Muscle of back (tissue), 11 donors: ENCODE results near the gene BCAS3. TPM values are rescaled to one million over a fixed set of nuclear protein-coding genes. Genes with fewer than 3 reads are reported as not detected.

Source experiments
- DNase-seq, 3 donors: peaks; one replicate each; pipeline versions ENCODE4 v3.0.0 to v3.0.0-alpha.2; 2013
- polyA plus RNA-seq, 10 donors: library from polyadenylated mRNA; unstranded; fragments of 120-200 nt; gene quantifications; one replicate each; pipeline ENCODE4 v1.2.1, GENCODE V29; 2013; ENCODE audit not compliant: insufficient read length in 10 of 10

Gene BCAS3
- polyA plus RNA-seq, 10 donors: 8.0 to 13.2 (median 10.2) TPM

GRCh38 chr17:61250335-61250890, 572.8 kb downstream of the BCAS3 start:
- no peak for DNase-seq

DNA sequence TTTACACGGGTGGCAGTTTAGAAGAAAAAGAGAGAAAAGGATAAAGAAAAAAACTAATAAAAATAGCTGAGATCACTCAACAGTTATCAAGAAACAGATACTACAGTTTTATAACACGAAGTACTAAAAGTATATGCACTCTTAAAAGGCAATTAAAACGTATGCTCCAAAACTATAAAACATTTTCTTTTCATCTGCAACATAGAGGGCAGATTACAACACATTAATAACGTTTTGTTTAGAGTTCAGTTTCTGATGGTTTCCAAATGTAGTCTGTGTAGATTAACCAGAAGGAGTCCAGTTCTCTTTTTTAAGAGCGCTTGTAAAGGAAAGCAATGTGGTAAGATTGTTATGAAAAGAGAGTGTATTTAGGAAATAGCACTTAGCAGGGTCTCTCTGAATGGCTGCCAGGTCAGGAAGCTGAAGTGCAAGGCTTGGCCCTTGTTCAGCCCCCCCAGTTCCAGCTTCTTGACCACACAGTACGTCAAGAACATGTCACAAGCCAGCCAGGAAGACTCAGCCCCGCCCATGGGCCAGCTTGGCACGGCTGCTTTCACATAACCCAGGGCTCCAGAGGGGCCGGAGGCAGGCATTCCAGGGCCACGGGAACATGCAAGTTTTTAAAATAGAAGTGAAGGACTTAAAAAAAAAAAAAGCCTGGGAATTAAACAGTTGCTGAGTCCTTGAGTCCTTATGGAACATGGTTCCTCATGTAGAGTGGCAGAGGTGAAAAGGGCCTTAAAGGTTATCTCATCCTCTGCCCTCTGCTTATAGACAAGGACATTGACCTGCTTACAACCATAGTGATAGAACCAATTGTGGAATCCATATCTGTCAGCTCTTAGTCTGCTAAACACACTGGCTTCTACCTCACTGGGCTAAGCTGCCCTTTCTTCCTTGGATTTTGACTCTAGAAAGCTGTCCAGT, 574.6 kb downstream of the BCAS3 start:
- peak; percentile 69 to 84 (median 74) for DNase-seq

DNA sequence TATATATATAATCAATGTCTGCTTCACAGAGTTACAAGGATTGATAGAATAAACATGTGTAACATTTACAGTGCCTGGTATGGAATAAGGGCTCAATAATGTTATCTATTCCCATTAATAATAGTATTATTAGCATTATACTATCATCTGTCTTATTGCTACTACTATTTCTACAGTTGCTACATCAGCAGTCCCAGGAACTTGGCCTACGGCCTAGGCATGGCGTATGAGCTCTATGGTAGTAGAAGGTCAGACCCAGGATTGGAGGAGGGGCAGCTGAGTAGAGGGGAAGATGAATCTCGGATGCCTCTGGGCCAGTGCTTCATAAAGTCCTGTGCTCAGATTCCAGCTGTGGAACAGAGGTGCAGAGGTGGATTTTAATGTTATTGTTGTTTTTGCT, 575.7 kb downstream of the BCAS3 start:
- peak in 1 of 3 donors; percentile 52 for DNase-seq

DNA sequence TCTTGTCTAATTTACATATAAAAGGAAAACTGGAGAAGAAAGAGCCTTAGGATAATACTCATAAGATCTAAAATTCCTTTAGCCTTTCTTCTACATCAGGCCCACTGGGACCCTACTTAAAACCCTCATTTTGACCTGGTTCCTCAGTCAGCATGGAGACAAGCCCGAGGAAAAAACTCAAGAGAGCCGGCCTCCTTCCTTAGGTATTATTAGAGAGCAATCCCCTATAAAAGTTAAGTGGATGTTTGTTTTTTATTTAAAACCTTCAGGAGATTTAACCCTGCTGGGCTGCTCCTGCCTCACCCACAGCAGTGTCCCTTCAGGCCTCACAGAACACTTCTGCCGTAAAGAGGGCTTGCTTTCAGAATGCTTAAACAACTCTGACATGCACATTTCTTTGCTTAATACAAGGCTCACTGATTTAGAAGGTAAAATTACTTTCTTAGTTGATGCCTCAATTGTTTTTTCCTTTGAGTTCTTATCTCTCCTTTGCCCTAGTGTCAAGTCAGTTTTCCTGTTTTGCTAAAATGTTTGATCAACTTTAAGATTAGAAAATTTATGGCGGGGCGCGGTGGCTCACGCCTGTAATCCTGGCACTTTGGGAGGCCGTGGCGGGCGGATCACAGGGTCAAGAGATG, 576.4 kb downstream of the BCAS3 start:
- DNase-seq: no peak

DNA sequence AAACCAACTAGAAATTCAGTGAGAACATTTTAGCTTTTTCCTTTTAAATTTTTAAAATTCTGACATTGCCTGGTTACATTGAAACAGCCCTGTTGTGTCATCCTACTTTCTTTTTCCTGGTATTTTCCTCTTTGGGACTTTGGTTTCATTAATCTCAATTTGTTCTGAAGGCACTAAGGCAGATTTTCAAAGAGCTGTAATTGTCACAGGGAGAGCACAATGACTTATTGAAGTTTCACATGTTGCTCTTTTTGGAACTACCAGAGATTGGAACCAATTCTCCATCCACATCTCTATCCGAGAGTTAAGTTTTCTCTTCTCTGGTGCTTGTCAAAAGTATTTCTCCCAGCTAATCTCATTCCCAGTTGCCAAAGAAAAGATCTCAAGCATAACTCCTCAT, 577.3 kb downstream of the BCAS3 start:
- DNase-seq: no peak

- no peak for DNase-seq
These were observed 578.0 kb downstream of the BCAS3 start for GRCh38 chr17:61255647-61256046.

DNA sequence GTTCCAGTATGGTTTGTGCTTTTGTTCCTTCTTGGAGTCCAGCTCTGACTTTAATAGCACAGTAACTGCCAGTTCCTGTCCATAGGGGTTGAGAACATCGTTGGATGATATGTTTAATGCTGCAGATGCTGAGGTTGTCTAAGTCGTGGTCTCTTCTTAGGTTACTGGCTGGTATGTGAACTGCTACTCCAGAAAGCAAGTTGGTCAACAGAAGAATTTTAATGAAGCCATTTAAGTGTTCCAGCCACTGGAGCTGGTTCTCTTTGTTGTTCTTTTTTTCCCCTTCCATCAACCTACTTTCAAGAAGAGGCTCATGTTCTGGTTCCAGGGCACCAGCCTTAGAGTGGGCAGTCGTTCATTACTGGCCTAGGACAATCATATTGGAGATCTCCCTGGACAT, 581.7 kb downstream of the BCAS3 start:
- no peak for DNase-seq

DNA sequence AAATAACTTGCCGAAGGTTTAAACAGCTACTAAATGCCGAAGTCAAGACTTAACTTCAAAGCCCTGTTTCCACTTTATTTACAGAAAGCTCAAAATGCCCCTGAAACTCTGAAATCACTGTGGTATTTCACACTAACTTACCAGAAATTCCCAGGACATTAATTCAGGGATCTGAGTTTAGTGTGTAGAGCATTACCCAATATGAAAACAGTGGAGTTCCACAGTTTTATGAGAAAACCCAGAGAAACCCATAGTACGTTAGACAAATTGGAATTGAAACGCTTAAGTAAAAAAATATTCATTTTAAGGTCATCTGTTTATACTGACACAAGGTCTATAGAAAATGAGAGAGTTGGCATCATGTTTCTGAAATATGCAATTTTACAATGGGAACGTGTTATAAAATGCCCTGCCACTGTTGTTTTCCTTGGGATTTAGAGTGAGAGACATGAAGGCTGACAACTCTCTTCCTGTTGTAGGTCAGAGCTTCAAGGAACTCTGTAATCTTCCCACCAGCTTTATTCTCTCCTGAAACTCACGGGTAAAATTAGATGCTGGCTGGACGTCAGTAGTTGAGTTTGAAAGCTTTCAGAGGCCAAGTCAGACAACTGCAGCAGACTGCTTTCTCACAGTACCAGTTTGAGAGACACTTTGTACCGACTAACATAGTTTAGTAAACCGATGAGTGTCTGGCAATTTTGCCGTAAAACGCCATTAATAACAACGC, 582.6 kb downstream of the BCAS3 start:
- peak in 2 of 3 donors; percentile 51 to 61 for DNase-seq

GRCh38 chr17:61261001-61261637, 583.5 kb downstream of the BCAS3 start:
- no peak for DNase-seq

- DNase-seq: no peak
These were observed 587.7 kb downstream of the BCAS3 start for GRCh38 chr17:61265397-61265796.

- no peak for DNase-seq
These were observed 590.2 kb downstream of the BCAS3 start for GRCh38 chr17:61267847-61268246.

GRCh38 chr17:61275395-61275794, 597.7 kb downstream of the BCAS3 start:
- DNase-seq: no peak

DNA sequence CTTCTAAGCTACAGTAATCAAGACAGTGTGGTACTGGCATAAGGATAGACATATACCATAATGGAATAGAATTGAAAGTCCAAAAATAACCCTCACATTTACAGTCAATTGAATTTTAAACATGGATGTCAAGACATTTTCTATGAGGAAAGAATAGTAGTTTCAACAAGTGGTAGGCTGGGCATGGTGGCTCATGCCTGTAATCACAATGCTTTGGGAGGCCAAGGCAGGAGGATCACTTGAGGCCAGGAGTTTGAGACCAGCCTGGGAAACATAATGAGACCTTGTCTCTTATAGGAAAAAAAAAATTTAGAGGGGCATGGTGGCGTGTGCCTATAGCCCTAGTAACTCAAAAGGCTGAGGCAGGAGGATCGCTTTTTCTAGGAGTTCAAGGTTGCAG, 599.2 kb downstream of the BCAS3 start:
- DNase-seq: no peak

- DNase-seq: no peak
These were observed 602.0 kb downstream of the BCAS3 start for GRCh38 chr17:61279476-61280145.

DNA sequence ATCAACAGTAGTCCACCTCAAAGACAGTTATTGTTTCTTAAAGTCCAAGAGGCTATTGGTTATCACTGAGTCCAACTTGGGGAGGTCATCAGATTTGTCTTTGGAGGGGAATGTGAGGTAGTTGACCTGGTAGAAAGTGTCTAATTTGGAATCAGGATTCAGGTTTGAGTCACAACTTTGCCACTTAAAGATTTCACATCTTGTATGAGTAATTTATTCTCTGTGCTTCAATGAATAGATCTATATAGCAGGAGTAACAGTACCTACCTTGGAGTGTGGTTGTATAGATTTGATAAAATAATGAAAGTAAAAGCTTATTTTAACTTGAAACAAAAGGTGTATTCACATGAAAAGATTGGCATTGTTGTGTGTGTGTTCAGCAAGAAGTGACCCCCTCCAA, 602.7 kb downstream of the BCAS3 start:
- no peak for DNase-seq

- DNase-seq: no peak
These were observed 603.2 kb downstream of the BCAS3 start for GRCh38 chr17:61280851-61281250.

- no peak for DNase-seq
These were observed 604.7 kb downstream of the BCAS3 start for GRCh38 chr17:61282377-61282776.

DNA sequence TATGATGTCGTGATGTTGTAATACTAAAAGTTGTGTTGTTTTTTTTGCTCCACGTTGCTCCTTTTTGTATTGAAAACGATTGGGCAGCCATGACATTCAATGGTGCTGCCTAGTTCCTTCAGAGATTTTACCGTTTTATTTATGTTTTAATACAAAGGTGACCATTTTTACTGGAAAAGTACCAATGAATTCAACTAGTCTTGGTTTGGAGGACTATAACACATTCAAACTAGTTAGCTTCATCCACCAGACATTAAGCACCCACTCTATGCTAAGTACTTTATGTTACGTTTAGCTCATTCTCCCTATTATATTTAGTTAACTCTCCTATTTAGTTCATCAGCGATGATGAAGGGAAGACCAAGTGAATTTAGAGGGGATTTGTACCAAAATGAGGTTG, 605.4 kb downstream of the BCAS3 start:
- DNase-seq: no peak

- DNase-seq: peak in 1 of 3 donors; percentile 59
These were observed 606.5 kb downstream of the BCAS3 start for GRCh38 chr17:61284174-61284573.

- no peak for DNase-seq
These were observed 607.1 kb downstream of the BCAS3 start for GRCh38 chr17:61284746-61285145.
